Activated T-helper 1 cell treated with anti-CD3 and anti-CD28 coated beads, Interleukin-2, amount 50 U/mL, for 16 hours (primary cell): Measurements from ENCODE around the gene S100A3.
"Not testable (repeated sequence)": the region's sequence is repeated elsewhere in the genome, so short reads cannot be mapped to it uniquely, and the experiment has no call there.

Experiments
- DNase-seq, 2 donors: peaks; one replicate each; pipeline ENCODE4 v3.0.0-alpha.2; 2020; ENCODE audit warnings: low read depth in 1 of 2, low spot score in 1 of 2

Gene S100A3

GRCh38 chr1:153569465-153569864, 20.4 kb upstream of the S100A3 start:
- no peak for DNase-seq

DNA sequence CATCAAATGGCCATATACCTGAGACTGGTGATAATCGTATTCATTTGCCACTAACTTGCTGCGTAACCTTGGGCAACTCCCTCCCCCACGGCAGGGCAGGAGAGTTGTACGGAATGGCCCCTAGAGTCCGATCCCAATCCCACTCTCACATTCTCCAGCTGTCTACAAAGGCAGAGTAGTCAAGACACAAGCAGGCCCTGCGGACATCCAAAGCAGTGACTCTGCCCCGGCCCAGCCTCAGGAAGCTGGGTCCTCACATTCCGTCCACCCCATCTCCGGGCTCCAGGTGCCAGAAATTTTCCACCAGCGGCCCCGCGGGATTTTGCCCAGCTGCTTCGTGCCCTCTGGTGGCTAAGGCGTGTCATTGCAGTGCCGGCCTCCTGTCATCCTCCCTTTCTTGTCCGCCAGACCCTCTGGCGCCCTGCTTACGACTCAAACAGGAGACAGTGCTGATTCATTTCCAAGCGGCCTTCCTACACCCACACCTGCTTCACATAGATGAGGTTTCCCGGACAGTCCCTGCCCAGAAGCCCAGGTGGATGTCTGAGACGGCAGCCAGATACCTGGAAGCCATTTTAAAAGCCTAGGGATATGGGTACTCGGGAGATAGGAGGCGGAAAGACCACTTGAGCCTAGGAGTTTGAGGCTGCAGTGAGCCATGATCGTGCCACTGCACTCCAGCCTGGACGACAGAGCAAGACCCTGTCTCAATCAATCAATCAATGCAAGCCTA, 19.5 kb upstream of the S100A3 start:
- DNase-seq: peak; percentile 63 to 66

- no peak for DNase-seq
These were observed 18.7 kb upstream of the S100A3 start for GRCh38 chr1:153567621-153568366.

DNA sequence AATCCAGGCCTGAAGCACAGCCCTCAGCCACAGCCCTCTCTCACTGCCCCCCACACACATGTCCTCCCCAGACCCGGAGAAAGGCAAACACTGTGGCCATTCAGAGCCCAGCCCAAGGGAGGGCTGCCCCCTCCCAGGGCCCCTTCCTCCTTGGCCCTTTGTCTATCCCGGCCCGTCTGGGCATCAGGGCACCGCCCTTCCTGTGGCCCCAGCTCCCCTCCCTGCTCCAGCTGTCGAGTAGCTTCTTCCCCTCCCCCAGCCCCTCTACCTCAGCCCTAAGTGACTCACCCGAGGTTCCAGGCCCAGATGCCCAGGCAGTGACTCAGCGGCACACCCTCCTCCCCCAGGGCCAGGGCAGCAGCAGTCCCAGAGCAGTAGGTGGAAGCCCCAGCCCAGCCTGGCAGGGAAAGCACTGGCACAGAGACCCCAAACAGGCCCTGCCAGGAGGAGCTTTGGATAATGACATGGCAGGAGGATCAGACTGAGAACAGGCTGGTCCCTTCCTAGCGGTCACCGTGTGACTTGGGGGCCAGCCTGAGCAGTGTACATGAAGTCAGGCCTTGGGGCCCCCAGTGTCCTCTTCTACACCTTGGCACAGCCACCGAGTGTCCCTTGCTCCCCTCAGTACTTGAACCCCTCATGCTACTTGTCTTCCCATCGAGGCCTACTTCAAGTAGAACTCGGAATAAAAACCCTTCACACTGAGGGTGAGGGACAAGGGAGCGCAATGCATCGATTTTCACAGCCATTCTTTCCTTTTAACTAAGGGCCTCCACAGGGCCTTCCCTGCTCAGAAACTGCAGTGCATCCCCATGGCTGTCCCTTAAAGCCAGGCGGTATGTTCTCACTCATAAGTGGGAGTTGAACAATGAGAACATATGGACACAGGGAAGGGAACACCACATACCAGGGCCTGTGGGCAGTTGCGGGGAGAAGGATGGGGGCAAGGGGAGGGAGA, 17.6 kb upstream of the S100A3 start:
- DNase-seq: peak; percentile 75 to 76

- no peak for DNase-seq
These were observed 16.7 kb upstream of the S100A3 start, which contains the start of gene S100A2 for GRCh38 chr1:153565529-153566374. TSS of gene S100A2 (minus strand) at chr1:153565844. CDS start at chr1:153563877, 1,967 bp downstream.

GRCh38 chr1:153563991-153564390, 14.9 kb upstream of the S100A3 start:
- no peak for DNase-seq

- DNase-seq: no peak
These were observed 14.4 kb upstream of the S100A3 start for GRCh38 chr1:153563483-153563901.

DNA sequence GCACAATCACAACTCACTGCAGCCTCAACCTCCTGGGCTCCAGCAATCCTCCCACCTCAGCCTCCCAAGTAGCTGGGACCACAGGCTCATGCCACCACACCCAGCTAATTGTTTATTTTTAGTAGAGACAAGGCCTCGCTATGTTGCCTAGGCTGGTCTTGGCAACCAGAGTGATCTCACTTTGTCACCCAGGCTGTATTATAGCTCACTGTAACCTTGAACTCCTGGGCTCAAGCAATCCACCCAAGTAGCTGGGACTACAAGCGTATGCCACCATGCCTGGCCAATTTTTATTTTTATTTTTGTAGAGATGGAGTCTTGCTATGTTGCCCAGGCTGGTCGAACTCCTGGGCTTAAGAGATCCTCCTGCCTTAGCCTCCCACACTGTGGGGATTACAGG, 13.0 kb upstream of the S100A3 start:
- not testable (repeated sequence) for DNase-seq

- no peak for DNase-seq
These were observed 12.5 kb upstream of the S100A3 start for GRCh38 chr1:153561466-153561985.

GRCh38 chr1:153560771-153561465, 11.9 kb upstream of the S100A3 start:
- no peak for DNase-seq

- DNase-seq: no peak
These were observed 11.2 kb upstream of the S100A3 start for GRCh38 chr1:153560241-153560640.

GRCh38 chr1:153557877-153558276, 8.8 kb upstream of the S100A3 start:
- DNase-seq: no peak

DNA sequence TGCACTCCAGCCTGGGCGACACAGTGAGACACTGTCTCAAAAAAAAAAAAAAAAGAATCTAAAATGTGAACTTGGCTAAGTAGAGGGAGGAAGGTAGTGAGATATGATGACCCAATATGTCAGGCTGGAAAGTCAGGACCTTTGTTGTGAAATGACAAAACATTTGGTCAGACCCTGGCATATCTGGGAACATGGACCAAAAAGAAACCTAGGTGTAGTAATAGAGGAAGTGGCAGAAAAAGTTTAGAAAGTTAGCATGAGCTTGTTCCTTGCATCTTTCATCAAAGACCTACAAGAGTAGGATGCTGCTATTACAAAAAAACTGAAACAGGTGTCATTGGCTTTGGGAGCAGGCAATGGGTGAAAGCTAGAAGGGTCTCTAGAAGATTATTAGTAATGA, 7.3 kb upstream of the S100A3 start:
- no peak for DNase-seq

DNA sequence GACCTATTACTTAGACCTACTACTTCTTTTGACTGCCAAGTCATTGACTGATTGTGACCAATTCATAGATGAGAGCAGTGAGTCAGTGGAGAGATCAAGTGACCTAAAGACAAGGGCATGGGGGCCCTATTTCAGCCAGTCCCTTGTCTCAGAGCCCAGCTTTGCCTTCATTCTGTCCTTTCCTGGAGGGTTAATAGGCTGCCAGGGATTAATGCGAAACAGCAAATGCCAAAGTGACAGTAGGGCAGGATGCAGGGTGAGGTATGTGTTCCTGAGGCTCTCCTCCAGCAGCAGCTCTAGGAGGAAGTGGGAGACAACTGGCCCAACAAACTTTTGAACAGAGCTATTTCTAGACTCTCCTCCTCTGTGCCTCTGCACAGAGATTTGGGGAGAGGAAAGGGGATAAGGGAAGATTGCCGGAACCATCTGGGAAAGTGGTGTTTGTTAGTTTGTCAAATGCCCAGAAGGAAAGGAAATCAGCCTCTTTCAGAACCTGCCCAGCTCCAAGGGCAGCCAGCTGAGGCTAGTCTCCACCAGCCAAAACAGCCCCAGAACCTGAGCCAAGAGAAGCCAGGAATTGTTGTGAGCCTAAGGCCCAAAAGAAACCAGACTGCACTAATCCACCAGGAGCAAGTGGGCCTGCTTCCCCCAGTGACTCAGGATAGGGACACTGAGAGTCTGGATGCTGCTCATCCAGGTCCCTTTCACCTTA, 4.9 kb upstream of the S100A3 start:
- no peak for DNase-seq

DNA sequence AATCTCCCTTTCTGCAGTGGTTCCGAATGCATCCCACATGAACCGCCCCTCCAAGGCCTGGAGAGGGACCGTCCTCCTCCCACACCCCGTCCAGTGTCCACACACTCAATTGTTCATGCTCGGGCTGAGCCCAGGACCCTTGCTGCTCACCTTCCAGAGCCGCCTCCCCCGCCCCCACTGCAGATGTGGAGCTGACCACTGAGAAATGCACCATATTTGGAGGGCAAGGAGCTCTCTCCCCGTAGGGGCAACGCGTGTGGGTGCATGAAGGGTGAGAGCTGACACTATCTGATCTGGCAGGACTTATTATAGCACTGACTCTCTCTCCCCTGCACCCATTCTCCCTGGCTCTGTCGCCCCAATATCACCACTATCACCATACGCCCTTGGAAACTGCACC, 4.0 kb upstream of the S100A3 start:
- no peak for DNase-seq

DNA sequence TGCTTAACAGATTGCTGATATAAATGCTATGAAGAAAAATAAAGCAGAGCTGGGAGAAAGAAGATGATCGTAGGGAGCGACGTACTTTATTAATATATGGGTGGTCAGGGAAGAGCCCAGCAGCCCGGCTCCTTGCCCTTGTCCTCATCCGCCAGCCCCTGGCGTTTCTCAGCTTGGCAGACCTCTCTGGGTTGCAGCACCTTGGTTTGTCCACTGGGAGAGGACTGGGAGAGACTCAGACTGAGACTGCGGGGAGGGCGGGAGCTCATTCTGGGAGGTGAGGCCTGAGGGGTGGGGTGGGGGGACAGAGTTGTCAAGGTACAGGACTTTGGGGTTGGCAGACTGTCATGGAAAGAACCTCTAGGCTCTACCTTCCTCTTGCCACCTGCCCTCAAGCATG, 3.3 kb upstream of the S100A3 start:
- DNase-seq: no peak

GRCh38 chr1:153550827-153551500, 1.9 kb upstream of the S100A3 start:
- no peak for DNase-seq

DNA sequence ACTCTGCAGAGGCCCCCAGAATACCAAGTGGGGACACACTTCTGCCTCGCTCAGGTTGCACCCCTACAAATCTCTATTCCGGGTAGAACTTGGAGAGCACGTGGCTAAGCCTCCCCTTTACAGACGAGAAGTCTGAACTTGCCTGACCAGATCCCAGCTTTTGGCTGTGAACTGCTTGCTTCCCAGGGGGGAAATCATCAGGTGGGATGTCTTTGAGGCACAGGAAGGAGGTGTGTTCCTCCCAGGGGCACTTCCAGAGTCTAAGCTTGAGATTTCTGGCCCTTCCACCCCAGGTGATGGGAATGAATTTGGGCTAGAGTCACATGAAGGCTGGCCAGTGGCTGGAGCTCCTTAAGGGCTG, 1.3 kb upstream of the S100A3 start:
- DNase-seq: no peak
